ENCODE measurements around the gene MRC2. TPM values are rescaled to one million over a fixed set of nuclear protein-coding genes. Genes with fewer than 3 reads are reported as not detected.

The MRC2 gene
- total RNA-seq, 3 donors from 2014 or later (not counting 1 experiment from before 2014, with no cell fraction given), result 0.23 to 0.54 (median 0.50) TPM

- ATAC-seq (no peak), DNase-seq (no peak)
- Mint-ChIP-seq H3K4me3 (no peak overlapping the region), H3K9me3 (no peaks in the 10 kb centered on the region), H3K4me1 (peaks cover 0 to 5% of the 10 kb centered on the region in 2 donors), H3K27ac (no peak overlapping the region), H3K27me3 (ENCODE audit: low read depth in 2 of 2) (no peaks in the 10 kb centered on the region), H3K36me3 (no peaks in the 10 kb centered on the region)
- intact Hi-C loops (cut with micrococcal nuclease), result loop anchor here (1.0 kb wide), 1 partner anchor 733 kb away; no protein-coding TSS in a partner anchor
- Histone ChIP-seq H3K9me3 (ENCODE audit: control insufficient read depth, insufficient read depth, low read length) (no peaks in the 10 kb centered on the region), H3K4me1 (ENCODE audit: control insufficient read depth, insufficient read depth, low read length) (no peaks in the 10 kb centered on the region), H3K4me3 (ENCODE audit: low read length) (no peak overlapping the region), H3K27me3 (ENCODE audit: control insufficient read depth, insufficient read depth, low read length) (no peaks in the 10 kb centered on the region), H3K27ac (ENCODE audit: low read length) (no peak overlapping the region), H3K36me3 (ENCODE audit: control insufficient read depth, insufficient read depth, low read length) (no peaks in the 10 kb centered on the region)
- TF ChIP-seq CTCF (IDR thresholded peaks at IDR 0.05), result no peak
- 93% methylated on average over 4 of the region's 4 CpGs for WGBS (ENCODE audit: insufficient coverage)
These were observed 45.5 kb downstream of the MRC2 start for GRCh38 chr17:62672957-62673356.

- DNase-seq, result no peak
- H3K4me3 Mint-ChIP-seq, result no peak overlapping the region
- Histone ChIP-seq H3K4me1 (ENCODE audit: control insufficient read depth, insufficient read depth, low read length) (no peaks in the 10 kb centered on the region), H3K27ac (ENCODE audit: low read length) (no peak overlapping the region), H3K4me3 (ENCODE audit: low read length) (no peak overlapping the region), H3K9me3 (ENCODE audit: control insufficient read depth, insufficient read depth, low read length) (no peaks in the 10 kb centered on the region), H3K36me3 (ENCODE audit: control insufficient read depth, insufficient read depth, low read length) (no peaks in the 10 kb centered on the region), H3K27me3 (ENCODE audit: control insufficient read depth, insufficient read depth, low read length) (no peaks in the 10 kb centered on the region)
- no peaks in the 10 kb centered on the region for H3K36me3 Mint-ChIP-seq
- ATAC-seq, result no peak
- TF ChIP-seq CTCF (IDR thresholded peaks at IDR 0.05), result no peak
- no peaks in the 10 kb centered on the region for H3K27me3 Mint-ChIP-seq (ENCODE audit: low read depth in 2 of 2)
- H3K4me1 Mint-ChIP-seq, result peaks cover 0 to 5% of the 10 kb centered on the region in 2 donors
- intact Hi-C loops (cut with micrococcal nuclease), result no loop called here
- no peaks in the 10 kb centered on the region for H3K9me3 Mint-ChIP-seq
- WGBS (ENCODE audit: insufficient coverage), result 94% methylated on average over 15 of the region's 20 CpGs
- H3K27ac Mint-ChIP-seq, result no peak overlapping the region
These were observed 46.3 kb downstream of the MRC2 start for GRCh38 chr17:62673614-62674362.

GRCh38 chr17:62674363-62674739 is 46.9 kb downstream of the MRC2 start:
- H3K4me1 ChIP-seq (ENCODE audit: control insufficient read depth, insufficient read depth, low read length), result no peaks in the 10 kb centered on the region
- no peak overlapping the region for H3K4me3 ChIP-seq (ENCODE audit: low read length)
- no peak for DNase-seq
- WGBS (ENCODE audit: insufficient coverage), result 74% methylated on average over 6 of the region's 6 CpGs
- Mint-ChIP-seq H3K4me3 (no peak overlapping the region), H3K9me3 (no peaks in the 10 kb centered on the region), H3K4me1 (peaks cover 0 to 5% of the 10 kb centered on the region in 2 donors), H3K36me3 (no peaks in the 10 kb centered on the region), H3K27ac (no peak overlapping the region), H3K27me3 (ENCODE audit: low read depth in 2 of 2) (no peaks in the 10 kb centered on the region)
- intact Hi-C loops (cut with micrococcal nuclease), result no loop called here
- no peaks in the 10 kb centered on the region for H3K9me3 ChIP-seq (ENCODE audit: control insufficient read depth, insufficient read depth, low read length)
- no peaks in the 10 kb centered on the region for H3K36me3 ChIP-seq (ENCODE audit: control insufficient read depth, insufficient read depth, low read length)
- TF ChIP-seq CTCF (IDR thresholded peaks at IDR 0.05), result no peak
- ATAC-seq, result no peak
- H3K27me3 ChIP-seq (ENCODE audit: control insufficient read depth, insufficient read depth, low read length), result no peaks in the 10 kb centered on the region
- H3K27ac ChIP-seq (ENCODE audit: low read length), result no peak overlapping the region

GRCh38 chr17:62674841-62675240 is 47.4 kb downstream of the MRC2 start:
- Mint-ChIP-seq H3K4me1 (peaks cover 0 to 5% of the 10 kb centered on the region in 2 donors), H3K27me3 (ENCODE audit: low read depth in 2 of 2) (no peaks in the 10 kb centered on the region), H3K27ac (no peak overlapping the region), H3K9me3 (no peaks in the 10 kb centered on the region), H3K36me3 (no peaks in the 10 kb centered on the region), H3K4me3 (no peak overlapping the region)
- TF ChIP-seq CTCF (IDR thresholded peaks at IDR 0.05), result no peak
- DNase-seq (no peak), ATAC-seq (no peak)
- Histone ChIP-seq H3K4me1 (ENCODE audit: control insufficient read depth, insufficient read depth, low read length) (no peaks in the 10 kb centered on the region), H3K27ac (ENCODE audit: low read length) (no peak overlapping the region), H3K27me3 (ENCODE audit: control insufficient read depth, insufficient read depth, low read length) (no peaks in the 10 kb centered on the region), H3K4me3 (ENCODE audit: low read length) (no peak overlapping the region), H3K9me3 (ENCODE audit: control insufficient read depth, insufficient read depth, low read length) (no peaks in the 10 kb centered on the region), H3K36me3 (ENCODE audit: control insufficient read depth, insufficient read depth, low read length) (no peaks in the 10 kb centered on the region)
- 91% methylated on average over 3 of the region's 3 CpGs for WGBS (ENCODE audit: insufficient coverage)
- intact Hi-C loops (cut with micrococcal nuclease), result no loop called here

Measured in natural killer cell (primary cell).